Stimulated activated CD4-positive, alpha-beta T cell treated with anti-CD3 and anti-CD28 coated beads, Interleukin-4, amount 100 ng/mL, for 1 hour (primary cell): ENCODE data around the gene AGAP5.
"Not testable (repeated sequence)": the region's sequence is repeated elsewhere in the genome, so short reads cannot be mapped to it uniquely, and the experiment has no call there.

ENCODE experiments used
- DNase-seq: peaks from one replicate; pipeline ENCODE4 v3.0.0-alpha.2; 2020

Gene AGAP5

DNA sequence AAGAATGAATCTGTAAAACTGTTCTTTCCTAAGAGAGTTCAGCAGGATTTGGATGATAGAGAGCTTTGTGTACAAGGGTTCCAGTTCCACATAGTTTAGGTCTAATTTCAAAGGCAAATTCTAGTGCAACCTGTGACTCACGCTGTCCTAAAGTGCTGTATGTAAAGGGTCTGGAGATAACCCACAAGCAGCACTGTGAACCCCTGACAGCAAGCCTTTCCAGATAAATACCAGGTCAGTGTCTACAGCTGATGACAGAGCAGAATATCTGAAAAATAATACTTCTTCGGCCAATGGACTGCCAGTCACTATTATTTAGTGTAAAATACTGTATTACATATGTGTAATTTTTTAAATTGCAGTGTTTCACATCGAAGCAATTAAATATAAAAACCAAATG, 16.0 kb upstream of the AGAP5 start:
- DNase-seq = not testable (repeated sequence)

DNA sequence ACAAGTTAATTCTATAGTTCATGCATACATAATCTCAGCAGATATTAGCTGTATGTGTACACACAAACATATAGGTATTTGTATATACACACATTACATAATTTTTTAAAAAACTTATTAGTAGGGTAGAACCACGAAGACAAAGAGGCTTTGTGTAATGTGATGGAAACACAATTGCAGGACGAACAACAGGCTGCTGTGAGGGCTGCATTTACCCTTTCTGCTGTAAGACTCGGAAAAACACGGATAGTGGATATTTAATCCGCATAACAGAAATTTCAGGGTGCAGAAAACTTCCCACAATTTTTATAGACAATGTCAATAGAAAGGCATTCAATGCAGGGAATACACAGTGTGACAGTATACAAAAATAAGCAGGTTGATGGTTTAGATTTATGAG, 13.8 kb upstream of the AGAP5 start:
- not testable (repeated sequence) for DNase-seq

DNA sequence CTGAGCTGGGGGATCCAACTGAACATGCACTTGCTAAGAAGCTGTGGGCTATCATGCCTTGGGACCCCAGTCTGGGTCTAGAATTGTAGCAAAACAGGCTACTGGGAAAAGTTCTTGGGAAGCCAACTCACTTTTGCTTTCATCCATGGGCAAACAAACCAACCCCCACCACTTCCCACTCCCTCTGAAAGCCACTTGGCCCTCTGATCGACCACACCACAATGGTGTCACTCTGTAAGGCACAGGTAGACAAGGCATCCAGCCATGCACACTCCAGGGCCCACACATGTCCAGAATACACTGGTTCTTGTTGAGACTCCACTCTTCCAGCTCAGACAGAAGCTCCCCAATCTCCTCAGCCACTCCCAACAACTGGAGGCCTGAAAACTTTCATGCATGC, 10.2 kb upstream of the AGAP5 start:
- DNase-seq = not testable (repeated sequence)

DNA sequence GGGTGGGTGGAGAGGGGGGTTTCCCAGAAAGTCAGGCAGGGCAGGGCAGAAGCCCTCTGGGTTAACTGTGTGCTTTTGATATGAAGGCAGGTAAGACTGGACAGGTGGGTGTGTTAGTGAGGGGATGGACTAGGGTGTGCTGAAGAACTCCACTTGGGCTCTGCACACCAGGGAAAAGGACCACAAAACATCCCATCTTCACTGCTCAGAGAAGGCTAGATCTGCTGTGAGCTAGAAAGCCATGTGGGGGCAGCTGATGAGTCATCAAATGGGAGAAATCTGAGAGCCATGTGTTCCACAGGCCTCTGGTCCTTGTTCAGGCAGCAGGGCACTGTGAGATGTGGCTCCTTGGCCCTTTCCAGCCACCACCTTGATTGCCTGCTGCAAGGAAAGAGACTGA, 9.7 kb upstream of the AGAP5 start:
- DNase-seq = not testable (repeated sequence)

DNA sequence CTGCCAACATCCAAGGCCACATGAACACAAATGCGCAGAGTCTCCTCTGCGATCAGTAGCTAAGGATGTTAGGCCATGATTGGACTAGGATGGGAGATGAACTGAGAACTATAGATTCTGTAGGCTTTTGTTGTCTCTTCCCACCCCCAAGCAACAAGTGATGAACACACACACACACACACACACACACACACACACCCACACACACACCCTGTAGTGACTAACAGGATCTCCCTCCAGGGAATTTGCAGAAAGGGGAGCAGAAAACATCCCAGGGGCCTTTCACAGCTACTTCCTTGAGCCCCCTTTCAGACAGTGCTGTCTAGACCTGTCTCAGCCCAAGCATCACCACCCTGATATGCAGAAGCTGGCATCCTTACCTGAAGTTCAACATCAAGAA, 8.6 kb upstream of the AGAP5 start:
- not testable (repeated sequence) for DNase-seq

DNA sequence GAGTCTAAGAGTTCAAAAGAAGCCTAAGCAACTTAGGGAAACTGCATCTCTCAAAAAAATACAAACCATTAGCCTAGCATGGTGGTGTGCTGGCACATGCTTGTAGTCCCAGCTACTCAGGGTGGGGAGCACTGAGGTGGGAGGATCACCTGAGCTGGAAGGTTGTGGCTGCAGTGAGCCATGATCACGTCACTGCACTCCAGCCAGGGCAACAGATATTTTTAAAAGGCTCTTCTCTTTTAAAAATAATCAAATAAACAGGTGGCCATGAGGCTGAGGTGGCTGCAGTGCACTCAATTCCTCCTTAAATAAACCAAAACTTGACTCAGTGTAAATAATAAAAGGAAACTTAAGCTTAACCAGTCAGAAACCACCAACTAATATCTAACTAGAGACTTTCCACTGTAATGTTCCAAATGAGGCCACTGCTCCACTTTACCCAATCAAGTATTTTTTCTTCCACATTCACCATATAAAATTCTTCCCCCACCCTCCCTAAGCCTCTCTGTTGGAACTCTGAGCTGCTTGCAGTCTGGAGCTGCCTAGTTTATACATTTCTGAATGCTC, 7.7 kb upstream of the AGAP5 start:
- DNase-seq = not testable (repeated sequence)

DNA sequence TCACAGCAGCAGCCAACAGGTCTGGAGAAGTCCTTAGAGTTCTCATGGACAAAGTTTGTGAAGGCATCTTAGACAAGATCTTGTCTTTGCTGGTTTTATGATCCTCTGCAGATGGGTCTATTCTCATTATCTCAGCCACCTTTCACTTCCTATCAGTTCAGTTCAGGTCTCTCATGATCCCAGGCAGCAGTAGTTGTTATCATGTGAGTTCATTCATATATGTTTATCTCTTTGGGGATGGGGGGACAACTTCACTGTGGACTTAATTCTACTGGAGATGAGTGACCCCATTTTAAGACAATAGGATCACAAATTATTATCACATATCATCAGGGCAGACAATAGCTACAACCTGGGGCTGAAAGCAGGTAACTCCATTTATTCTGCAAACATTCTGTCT, 6.0 kb upstream of the AGAP5 start:
- DNase-seq = not testable (repeated sequence)

DNA sequence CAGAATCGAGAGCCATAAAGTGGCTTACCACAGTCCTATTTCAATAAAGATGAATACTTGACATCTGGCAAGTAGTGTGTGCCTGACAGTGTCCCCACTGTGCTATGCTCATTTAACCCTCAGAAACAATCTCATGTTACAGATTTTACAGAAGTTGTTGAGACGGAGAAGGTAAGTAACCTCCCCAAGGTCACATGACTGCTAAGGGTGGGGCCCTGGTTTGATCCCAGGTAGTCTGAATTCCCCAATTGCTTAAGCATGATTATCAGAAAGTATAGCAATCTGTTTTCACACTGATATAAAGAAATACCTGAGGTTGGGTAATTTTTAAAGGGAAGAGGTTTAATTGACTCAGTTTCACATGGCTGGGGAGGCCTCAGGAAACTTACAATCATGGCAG, 910 bp upstream of the AGAP5 start:
- DNase-seq = not testable (repeated sequence)

DNA sequence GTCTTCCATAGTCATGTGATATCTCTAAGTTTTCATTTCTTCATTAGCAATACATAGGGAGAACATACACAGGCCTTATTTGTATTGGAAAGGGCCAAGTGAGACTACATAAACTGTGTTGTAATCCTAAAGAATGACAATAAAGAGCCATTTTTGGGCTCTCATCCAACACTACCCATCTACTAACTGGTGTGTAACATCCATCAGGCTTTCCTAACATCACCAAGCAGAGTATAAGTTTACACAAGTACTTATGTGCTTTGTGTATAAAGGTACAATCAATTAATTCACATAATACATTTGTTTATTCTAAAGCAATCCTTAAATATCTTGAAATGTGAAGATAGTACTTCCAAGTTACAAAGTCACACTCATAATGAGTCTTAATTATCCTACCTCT, 2.6 kb downstream of the AGAP5 start:
- DNase-seq = not testable (repeated sequence)

DNA sequence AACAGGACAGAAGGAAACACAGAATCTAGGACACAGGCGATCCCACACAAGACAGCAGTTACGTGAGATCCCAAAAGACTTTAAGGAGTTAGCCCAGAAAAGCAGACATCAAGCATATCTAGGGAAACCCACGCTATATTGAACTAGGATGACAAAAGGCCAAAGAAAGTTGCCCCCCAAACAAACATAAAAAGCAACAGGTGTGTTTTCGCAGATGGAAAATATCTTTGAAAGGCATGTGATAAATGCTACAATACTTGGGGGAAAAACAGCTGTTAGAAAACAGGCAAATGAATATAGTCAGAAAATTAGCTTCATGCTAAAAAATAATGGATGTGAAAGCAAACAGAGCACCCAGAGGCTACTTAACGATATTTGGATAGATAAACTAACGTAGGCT, 7.2 kb downstream of the AGAP5 start:
- DNase-seq = not testable (repeated sequence)

DNA sequence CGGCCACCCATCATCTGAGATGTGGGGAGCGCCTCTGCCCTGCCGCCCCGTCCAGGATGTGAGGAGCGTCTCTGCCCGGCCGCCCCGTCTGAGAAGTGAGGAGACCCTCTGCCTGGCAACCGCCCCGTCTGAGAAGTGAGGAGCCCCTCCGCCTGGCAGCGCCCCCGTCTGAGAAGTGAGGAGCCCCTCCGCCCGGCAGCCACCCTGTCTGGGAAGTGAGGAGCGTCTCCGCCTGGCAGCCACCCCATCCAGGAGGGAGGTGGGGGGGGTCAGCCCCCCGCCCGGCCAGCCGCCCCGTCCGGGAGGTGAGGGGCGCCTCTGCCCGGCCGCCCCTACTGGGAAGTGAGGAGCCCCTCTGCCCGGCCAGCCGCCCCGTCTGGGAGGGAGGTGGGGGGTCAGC, 8.3 kb downstream of the AGAP5 start:
- not testable (repeated sequence) for DNase-seq

DNA sequence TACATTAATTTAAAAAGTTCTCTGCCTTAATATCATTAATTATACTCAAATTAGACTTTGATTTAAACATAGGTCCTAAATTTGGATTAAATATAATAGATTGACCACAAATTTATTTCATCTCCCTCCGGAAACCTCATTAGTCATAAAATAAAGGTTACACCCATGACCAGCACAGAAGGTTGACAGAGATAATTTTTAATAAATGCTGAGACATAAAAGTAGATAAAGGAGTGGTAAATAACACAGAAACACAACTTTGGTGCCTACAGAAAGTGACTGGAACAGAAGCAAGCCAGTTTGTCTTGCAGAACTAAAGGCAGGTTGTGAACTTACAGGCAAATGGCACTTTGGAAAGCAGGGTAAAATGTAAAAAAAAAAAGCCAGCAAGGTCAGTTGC, 10.3 kb downstream of the AGAP5 start:
- DNase-seq = not testable (repeated sequence)

DNA sequence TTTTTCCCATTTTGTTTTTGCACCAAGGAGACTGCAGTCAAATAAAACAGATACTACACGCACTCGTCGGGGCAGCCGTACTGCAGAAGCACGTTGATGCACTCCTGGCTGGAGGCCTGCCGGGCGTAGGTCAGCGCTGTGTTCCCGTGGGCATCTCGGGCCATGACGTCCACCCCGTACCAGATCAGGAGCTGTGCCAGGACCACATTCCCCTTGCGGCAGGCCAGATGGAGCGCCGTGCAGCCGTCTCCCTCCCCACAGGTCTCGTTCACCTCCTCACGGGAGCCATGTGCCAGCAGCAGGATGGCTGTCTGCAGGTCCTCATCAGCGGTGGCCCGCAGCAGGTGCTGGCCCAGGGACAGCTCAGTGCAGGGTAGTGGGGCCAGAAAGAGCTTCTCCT, 23.4 kb downstream of the AGAP5 start:
- not testable (repeated sequence) for DNase-seq

DNA sequence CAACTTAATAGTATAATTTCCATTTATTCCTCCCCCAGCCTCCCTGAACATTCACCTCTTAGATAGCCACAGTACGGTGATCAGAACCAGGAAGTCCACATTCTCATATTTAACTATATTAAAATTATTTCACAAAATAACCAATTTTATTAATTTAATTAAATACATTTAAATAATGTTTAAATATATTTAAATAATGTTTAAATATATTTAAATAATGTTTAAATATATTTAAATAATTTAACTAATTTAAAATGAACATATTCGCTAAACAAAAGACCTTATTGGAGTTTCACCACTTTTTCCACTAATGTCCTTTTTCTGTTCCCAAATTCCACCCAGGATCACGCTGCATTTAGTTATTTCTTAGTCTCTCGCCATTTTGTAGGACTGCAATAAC, 29.5 kb downstream of the AGAP5 start:
- not testable (repeated sequence) for DNase-seq

DNA sequence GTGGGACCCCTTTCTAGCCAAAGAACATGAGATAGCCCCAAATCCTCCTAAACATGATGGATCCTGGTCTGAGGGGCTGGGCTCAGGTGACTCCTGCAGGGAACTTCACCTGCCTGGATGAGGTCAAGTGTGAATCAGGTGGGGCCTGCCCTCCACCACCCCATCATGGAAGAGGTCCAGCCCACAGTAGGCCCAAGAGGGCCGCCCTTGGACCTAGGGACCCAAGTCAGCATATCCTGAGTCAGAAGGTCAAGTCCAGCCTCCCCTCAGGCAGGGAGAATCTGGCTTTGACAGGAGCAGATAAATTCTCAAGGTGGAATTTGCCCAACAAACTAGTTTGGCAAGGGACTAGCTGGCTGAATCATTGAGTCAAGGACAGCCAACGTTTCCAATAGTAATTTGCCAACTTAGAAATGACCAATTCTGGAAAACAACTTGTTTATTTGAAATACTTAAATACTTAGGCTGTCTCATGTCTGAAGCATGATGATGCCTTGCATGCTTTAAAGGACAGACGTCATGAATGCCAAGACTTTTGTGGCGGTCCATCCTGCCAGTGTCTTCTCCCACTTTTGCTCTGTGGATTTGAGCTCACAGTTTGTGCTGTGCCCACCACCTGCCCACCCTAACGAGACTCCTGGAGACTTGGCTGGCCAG, 31.6 kb downstream of the AGAP5 start:
- DNase-seq = not testable (repeated sequence)

DNA sequence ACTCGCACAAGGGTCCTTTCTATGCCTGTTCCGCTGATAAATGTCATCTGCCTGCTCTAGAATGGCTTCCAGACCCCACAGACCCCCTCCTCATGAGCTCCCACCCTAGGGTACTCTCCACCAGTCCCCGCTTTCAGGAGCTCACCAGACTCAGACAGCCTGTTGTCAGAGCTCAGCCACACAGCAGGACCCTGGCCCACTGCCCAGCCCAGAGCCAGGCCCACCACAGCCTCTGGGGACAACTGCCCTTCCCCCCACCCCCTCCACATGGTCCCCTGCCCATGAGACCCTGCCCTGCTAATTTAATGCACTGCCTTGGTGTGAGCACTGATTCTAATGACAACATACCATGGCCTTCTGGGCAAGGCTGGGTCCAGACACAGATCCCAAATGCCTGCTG, 32.3 kb downstream of the AGAP5 start:
- not testable (repeated sequence) for DNase-seq

DNA sequence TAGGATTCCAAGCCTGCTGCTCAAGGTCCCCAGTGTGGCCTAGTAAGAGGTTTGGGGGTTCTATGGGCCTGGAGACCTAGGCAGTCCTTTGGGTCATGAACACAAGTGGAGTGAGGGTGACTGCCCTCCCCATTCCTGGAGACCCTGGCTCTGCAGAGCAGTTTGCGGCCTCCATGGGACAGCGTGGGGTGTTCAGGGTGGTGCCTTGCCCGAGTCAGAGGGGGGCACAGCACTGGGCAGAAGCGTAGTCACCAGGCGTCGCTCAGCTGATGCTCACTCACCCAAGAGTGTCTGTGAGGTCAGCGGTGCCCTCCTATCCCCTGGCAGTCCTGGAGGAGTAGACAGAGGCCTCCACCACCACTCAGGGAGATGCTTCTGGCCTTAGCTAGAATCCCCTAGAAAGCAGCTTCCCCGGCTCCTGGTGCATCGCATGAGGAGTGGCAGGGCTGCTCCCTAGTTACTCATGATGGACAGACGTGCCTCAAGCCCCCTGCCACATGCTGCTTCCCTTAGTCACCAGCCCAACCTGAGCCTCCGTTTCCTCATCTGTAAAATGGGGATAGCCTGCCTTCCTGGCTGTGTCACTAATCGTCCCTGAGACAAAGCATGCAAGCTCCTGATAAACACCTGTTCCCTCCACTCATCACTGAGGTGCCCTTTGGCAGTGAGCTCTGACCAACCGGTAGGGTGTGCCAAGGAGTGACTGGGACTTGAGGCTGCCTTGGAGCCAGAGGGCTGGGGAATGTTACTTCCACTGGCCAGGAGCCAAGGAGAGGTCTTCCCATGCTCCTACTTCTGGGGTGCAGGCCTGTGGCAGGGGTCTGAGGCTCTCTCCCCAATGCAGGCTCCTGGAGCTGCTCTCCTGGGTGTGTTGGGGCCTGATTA, 33.5 kb downstream of the AGAP5 start:
- not testable (repeated sequence) for DNase-seq

DNA sequence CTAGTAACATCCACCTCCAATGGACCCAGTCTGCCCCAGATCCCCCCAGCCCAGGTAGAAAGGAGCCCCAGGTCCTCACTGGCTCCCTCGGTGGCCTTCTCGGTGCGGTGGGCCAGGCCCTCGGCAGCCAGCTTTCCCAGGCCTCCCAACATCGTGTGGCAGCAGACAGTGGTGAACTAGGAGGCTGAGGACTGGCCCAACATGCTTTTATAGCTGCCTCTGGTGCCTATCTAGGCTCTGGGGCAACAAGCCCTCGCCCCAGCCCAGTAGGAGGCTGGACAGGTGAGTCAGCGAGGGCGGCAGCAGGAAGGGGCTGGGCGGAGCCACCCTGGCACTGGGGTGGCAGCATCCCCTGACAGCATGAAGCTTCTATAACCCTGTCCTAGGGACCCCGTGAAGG, 34.3 kb downstream of the AGAP5 start:
- not testable (repeated sequence) for DNase-seq

DNA sequence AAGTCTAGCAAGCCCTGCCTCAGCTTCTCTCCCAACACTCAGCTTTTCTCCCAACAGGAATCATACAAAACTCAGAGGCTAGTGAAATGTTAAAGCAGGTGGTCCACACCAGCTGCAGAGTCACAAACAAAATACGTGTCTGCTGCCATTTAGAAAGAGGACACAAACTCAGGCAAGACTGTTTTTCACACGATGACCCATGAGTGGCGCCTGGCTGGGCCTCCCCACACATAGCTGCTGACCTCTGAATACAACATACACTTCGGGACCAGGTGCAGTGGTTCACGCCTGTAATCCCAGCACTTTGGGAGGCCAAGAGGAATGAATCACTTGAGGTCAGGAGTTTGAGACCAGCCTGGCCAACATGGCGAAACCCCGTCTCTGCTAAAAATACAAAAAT, 35.2 kb downstream of the AGAP5 start:
- not testable (repeated sequence) for DNase-seq

DNA sequence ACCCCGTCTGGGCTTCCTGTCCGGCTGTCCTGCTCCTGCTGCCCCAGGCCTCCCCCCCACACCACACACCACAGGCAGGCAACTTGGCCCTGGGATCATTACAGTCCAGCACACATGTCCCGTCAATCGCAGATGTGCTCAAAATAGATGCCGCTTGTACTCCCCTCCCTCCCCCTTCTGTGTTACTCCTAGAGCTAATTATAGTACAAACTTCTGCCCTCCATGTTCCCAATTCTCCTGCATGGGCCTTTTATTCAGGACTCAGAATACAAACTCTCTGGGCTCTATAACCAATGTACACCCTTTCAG, 42.0 kb downstream of the AGAP5 start, which contains the start of gene SYNPO2L:
Gene SYNPO2L (minus strand): TSS at position 40 of the 309 bp plus-strand sequence. CDS start 107 bp downstream, outside the sequence.
- DNase-seq = no peak

DNA sequence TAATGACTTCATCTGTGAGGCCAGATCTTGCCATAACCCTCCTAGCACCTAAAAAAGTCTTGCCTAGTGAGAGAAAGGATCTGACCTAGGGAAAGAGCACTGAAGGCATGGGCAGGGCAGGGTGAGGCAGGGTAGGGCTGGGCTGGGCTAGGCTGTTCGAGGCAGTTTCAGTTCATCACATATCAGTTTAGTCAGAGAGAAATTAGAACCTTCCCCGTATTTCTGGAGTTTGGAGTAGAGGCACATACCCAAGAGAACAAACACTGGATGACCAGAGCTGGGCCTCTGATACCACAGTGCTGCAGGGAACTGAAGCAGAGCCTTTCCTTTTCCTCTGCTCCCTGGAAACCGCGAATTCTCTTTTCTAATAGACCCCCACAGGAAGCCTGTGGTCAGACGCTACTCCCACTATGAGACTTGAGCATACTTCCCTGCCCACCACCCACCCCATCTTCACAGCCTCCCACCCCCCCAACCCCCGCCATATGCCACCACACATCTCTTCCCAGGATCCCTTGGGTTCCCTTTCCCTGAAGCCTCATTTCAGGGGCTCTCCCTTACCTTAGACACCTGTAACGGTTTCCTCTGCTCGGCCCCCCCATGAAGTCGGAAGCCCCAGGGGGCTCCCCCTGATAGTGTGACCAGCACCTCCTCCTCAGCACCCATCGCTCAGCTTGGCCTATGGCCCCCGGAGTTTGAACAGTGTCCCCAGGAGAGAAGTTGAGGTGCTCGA, 42.5 kb downstream of the AGAP5 start:
- no peak for DNase-seq

DNA sequence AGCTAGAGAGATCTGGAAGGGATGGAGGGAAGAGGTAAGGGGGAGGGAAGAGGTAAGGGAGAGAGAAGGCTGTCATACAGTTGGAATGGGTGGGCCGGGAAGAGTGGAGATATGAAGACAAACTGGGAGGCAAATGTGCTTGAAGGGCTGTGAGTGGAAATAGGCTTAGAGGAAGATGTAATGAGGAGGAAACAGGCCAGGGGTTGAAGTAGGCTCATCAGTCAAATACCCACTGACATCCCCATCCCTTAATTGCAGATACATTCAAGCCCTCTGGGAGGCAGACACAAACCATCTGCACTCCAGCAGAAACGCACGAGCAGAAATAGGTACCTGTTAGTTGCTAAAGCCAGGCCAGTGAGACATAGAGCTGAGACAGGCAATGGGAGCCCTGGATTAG, 44.2 kb downstream of the AGAP5 start:
- no peak for DNase-seq

DNA sequence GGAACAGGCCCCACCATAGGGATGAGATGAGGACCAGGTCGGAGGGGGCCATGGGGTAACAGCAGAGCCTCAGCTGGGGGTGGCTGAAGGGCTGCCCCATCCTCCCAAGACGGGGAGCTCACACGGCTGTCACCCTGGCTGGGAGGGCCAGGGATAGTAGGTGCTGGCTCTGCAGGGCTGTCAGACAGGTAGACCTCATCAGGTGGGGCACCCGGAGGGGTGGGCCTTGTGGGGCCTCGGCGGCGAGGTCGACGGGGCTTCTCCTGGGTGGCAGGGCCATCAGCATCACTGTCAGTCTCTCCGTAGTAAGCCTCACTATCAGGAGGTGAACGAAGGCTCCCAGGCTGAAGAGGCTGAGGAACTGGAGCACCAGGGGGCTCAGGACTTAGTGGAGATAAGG, 44.7 kb downstream of the AGAP5 start:
- DNase-seq = no peak
